HEK293T (cell line): ENCODE measurements around the gene VPS13A.

Source experiments
- CTCF ChIA-PET: fragments of 350-600 bp; formaldehyde crosslinking; extraction: SDS; loops from one replicate; lab custom pipeline; 2021; ENCODE audit warnings: antibody characterized with exemption, inconsistent platforms; lab: Yijun Ruan, JAX
- POLR2A ChIA-PET: fragments of 350-600 bp; formaldehyde crosslinking; extraction: SDS; loops from one replicate; lab custom pipeline; 2020; ENCODE audit warnings: antibody characterized with exemption, inconsistent platforms; lab: Yijun Ruan, JAX
- DNase-seq: peaks from one replicate; pipeline ENCODE4 v3.0.0; 2012; ENCODE audit warnings: mixed read lengths; ENCODE audit errors: extremely low spot score
- ARNT ChIP-seq: fragments of 450-650 bp; IDR thresholded peaks from 2 replicates; pipeline ENCODE4 v1.6.1; 2017; ENCODE audit warnings: mild to moderate bottlenecking
- BHLHE40 ChIP-seq: fragments of 450-650 bp; IDR thresholded peaks from 2 replicates; pipeline ENCODE4 v1.6.1; 2016; ENCODE audit warnings: mild to moderate bottlenecking, moderate library complexity, borderline replicate concordance
- CTBP1 ChIP-seq: fragments of 450-650 bp; IDR thresholded peaks from 2 replicates; pipeline ENCODE4 v1.6.1; 2016; ENCODE audit warnings: borderline replicate concordance
- ELF4 ChIP-seq: fragments of 450-650 bp; IDR thresholded peaks from 2 replicates; pipeline ENCODE4 v1.6.1; 2017; ENCODE audit warnings: antibody characterized with exemption
- FOXA1 ChIP-seq: fragments of 450-650 bp; IDR thresholded peaks from 2 replicates; pipeline ENCODE4 v1.6.1; 2016; ENCODE audit warnings: mild to moderate bottlenecking
- FOXK2 ChIP-seq: fragments of 450-650 bp; IDR thresholded peaks from 2 replicates; pipeline ENCODE4 v1.6.1; 2016; ENCODE audit warnings: mild to moderate bottlenecking
- FOXM1 ChIP-seq: fragments of 450-650 bp; IDR thresholded peaks from 2 replicates; pipeline ENCODE4 v1.6.1; 2017; ENCODE audit warnings: mild to moderate bottlenecking, borderline replicate concordance
- HDGF ChIP-seq: fragments of 450-650 bp; IDR thresholded peaks from 2 replicates; pipeline ENCODE4 v1.6.1; 2017; ENCODE audit warnings: antibody characterized with exemption, borderline replicate concordance
- L3MBTL2 ChIP-seq: fragments of 450-650 bp; conservative IDR thresholded peaks from 2 replicates; pipeline ENCODE4 v1.6.1; 2016; ENCODE audit warnings: mild to moderate bottlenecking
- LEF1 ChIP-seq: fragments of 450-650 bp; IDR thresholded peaks from 2 replicates; pipeline ENCODE4 v1.6.1; 2017; ENCODE audit warnings: mild to moderate bottlenecking, borderline replicate concordance
- NFRKB ChIP-seq: fragments of 450-650 bp; IDR thresholded peaks from 2 replicates; pipeline ENCODE4 v1.6.1; 2016; ENCODE audit warnings: mild to moderate bottlenecking, moderate library complexity
- SP1 ChIP-seq: fragments of 450-650 bp; IDR thresholded peaks from 2 replicates; pipeline ENCODE4 v1.6.1; 2017
- SUZ12 ChIP-seq: fragments of 450-650 bp; IDR thresholded peaks from 2 replicates; pipeline ENCODE4 v1.6.1; 2016; ENCODE audit warnings: mild to moderate bottlenecking
- TARDBP ChIP-seq: fragments of 450-650 bp; IDR thresholded peaks from 2 replicates; pipeline ENCODE4 v1.6.1; 2016
- ZNF384 ChIP-seq: fragments of 450-650 bp; IDR thresholded peaks from 2 replicates; pipeline ENCODE4 v1.6.1; 2016
- TF ChIP-seq, protein P1 (sequence below): fragments of 450-650 bp; IDR thresholded peaks from 2 replicates; pipeline ENCODE4 v1.6.1; 2016

The VPS13A gene

DNA sequence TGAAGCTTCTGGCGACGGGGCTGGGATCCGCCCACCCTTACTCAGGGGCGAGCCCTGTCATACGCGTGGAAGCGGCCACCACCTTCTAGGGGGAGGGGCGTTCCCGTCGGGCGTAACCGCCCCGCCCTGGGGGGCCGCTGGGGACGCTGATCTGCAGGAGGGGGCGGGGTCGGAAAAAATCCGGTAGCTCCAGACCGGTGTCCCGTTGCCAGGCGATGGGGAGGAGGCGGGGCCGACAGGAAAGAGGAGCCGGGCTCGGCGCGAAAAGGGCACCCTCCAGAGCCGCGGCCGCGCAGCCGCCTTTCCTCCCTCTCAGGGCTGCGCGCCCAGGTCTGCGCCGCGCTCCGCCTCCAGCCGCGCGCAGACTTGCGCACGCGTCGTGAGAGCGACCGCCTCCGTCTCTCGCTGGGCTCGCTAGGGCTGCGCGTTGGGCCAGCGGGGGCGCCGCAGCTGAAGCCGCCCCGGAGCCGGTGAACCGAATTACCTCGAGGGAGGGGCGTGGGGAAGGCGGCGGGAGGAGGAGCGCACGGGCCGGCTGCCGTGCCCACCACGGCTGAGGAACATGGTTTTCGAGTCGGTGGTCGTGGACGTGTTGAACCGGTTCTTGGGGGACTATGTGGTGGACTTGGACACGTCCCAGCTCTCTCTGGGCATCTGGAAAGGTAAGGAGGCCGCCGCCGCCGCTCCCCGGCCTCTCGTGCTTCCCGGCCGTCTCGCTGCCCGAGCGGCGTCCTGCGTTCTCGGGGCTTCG lies at the start of gene VPS13A:
VPS13A (plus strand) TSS at position 392 of the 751 bp plus-strand sequence; CDS start at position 563, 171 bp downstream.
- no peak for TF ChIP-seq ARNT
- no peak for TF ChIP-seq ELF4
- TF ChIP-seq FOXM1 = no peak
- TF ChIP-seq, protein P1, sequence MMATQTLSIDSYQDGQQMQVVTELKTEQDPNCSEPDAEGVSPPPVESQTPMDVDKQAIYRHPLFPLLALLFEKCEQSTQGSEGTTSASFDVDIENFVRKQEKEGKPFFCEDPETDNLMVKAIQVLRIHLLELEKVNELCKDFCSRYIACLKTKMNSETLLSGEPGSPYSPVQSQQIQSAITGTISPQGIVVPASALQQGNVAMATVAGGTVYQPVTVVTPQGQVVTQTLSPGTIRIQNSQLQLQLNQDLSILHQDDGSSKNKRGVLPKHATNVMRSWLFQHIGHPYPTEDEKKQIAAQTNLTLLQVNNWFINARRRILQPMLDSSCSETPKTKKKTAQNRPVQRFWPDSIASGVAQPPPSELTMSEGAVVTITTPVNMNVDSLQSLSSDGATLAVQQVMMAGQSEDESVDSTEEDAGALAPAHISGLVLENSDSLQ = no peak
- TF ChIP-seq LEF1 = no peak
- no peak for TF ChIP-seq HDGF
- no peak for TF ChIP-seq BHLHE40
- TF ChIP-seq ZNF384 = no peak
- TF ChIP-seq SUZ12 = no peak
- TF ChIP-seq SP1 = no peak
- no peak for TF ChIP-seq CTBP1
- TF ChIP-seq NFRKB = no peak
- no peak for TF ChIP-seq FOXK2
- no peak for TF ChIP-seq TARDBP
- TF ChIP-seq L3MBTL2 = no peak; the same call in 1 of the 2 replicates
- ChIA-PET POLR2A (interaction anchor here (0.6 to 1.4 kb wide), 2 partner anchors 9 to 90 kb away, joined by 3 to 4 read pairs; no protein-coding TSS in a partner anchor), CTCF (interaction anchor here (0.7 to 1.2 kb wide), 2 partner anchors 10 to 166 kb away, joined by 3 to 7 read pairs; no protein-coding TSS in a partner anchor)
- DNase-seq = peak; percentile 94

DNA sequence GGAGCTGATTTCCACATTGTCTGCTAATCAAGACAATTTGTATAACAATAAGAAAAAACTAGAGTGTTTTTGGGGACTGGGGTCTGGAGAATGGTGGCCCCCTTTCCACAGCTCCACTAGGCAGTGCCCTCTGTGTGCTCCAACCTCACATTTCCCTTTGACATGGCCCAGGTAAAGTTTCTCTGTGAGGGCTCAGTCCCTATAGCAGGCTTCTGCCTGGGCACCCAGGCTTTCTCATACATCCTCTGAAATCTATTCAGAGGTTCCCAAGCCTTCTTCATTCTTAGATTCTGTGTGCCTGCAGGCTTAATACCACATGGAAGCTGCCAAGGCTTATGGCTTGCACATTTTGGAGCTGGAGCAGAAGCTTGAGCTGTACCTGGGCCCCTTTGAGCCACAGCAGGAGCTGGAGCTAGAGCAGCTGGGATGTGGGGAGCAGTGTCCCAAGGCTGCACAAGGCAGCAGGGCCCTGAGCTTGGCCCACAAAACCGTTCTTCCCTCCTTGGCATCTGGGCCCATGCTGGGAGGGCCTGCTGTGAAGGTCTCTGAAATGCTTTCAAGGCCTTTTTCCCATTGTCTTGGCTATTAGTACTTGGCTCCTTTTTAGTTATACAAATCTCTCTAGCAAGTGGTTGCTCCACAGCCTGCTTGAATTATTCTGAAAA lies 49.1 kb upstream of the VPS13A start:
- ChIA-PET CTCF (no interaction called here), POLR2A (no interaction called here)
- DNase-seq = no peak
- no peak for TF ChIP-seq FOXM1
- TF ChIP-seq SUZ12 = no peak
- no peak for TF ChIP-seq ZNF384
- TF ChIP-seq, protein P1 = no peak
- TF ChIP-seq BHLHE40 = no peak
- no peak for TF ChIP-seq LEF1
- no peak for TF ChIP-seq ELF4
- no peak for TF ChIP-seq TARDBP
- no peak for TF ChIP-seq FOXK2
- TF ChIP-seq CTBP1 = no peak
- no peak for TF ChIP-seq L3MBTL2
- no peak for TF ChIP-seq SP1
- no peak for TF ChIP-seq FOXA1
- no peak for TF ChIP-seq ARNT
- TF ChIP-seq NFRKB = no peak
- no peak for TF ChIP-seq HDGF

DNA sequence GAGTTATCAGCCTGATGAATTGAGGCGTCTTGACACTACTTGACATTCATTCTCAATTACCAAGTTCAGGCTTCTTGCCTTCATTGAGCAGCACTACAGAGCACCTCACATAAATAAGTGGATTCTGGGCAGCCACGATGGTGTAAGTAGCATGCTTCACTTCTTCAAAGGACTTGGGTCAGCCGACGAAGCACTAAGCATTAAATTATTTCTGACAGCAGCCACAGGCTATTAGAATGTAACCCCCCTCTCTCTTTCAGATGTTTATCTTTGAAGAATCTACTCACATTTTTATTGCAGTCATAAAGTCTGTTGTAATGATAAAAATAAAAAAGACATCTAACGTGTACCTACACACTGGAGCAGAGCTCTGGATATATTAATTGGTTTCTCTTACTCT lies 45.9 kb upstream of the VPS13A start:
- ChIA-PET POLR2A (no interaction called here), CTCF (no interaction called here)

DNA sequence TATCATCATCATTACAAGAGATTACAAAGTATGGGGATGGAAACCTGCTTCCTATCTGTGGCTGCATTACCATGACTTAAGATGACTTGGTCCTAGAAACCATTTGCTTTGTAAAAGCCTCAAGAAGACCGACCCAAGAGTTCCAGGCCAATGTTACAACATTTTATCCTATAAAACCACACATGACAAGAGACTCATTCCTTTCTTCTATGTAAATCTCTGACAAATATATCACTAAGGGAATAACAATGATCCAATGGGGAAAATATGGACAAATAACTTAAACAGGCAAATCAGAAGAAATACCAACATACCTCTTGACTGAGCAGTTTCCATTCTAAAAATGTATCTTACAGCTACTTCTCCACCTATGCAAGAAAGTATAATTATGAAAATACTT lies 44.3 kb upstream of the VPS13A start:
- CTCF ChIA-PET = no interaction called here
- TF ChIP-seq BHLHE40 (no peak), L3MBTL2 (no peak), FOXA1 (no peak), NFRKB (no peak), ZNF384 (no peak), HDGF (no peak), SUZ12 (no peak), ARNT (no peak), FOXK2 (no peak), CTBP1 (no peak), ELF4 (no peak), FOXM1 (no peak), SP1 (no peak), TARDBP (no peak), LEF1 (no peak)
- TF ChIP-seq, protein P1 = no peak
- DNase-seq = no peak
- POLR2A ChIA-PET = no interaction called here

More for the DNA sequence above, 45.9 kb upstream of the VPS13A start:
- DNase-seq = peak; percentile 32
- no peak for TF ChIP-seq FOXA1
- TF ChIP-seq ARNT = no peak
- peak; percentile 64 for TF ChIP-seq L3MBTL2
- TF ChIP-seq, protein P1 = peak; percentile 92
- TF ChIP-seq SP1 = no peak
- no peak for TF ChIP-seq TARDBP
- no peak for TF ChIP-seq LEF1
- TF ChIP-seq NFRKB = no peak
- no peak for TF ChIP-seq ELF4
- TF ChIP-seq CTBP1 = peak; percentile 63
- TF ChIP-seq FOXM1 = no peak

DNA sequence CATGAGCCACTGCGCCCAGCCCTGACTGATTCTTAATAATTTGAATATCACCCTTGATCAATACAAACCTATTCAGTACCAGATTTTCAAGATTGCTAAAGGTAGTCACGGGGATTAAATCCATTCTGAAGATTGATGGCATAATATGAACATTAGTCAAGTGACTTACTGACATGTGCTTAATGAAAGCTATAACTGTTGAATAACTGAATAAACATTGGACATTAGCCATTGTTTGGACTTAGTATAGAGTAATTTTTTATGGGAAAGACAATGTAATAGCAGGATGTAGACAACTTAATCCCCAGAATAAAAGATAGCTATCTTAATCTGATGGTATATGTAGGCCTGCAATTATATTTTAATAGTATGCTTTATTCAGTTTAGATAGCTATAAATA lies 35.0 kb upstream of the VPS13A start:
- CTCF ChIA-PET = interaction anchor here (0.5 kb wide), 1 partner anchor 34 kb away, joined by 4 read pairs; no protein-coding TSS in a partner anchor
- POLR2A ChIA-PET = no interaction called here
- TF ChIP-seq, protein P1 = peak; percentile 52; the same call in 1 of the 2 replicates
- no peak for TF ChIP-seq SUZ12
- DNase-seq = no peak
